Breast epithelium (tissue), 3 donors: Measurements from ENCODE around the gene CACNA1B.

Experiments
- CTCF ChIP-seq, 3 donors: fragments of 450-650 bp; IDR thresholded peaks; one replicate each; pipeline ENCODE4 v1.5.1; 2016 to 2017; ENCODE audit warnings: antibody characterized with exemption in 3 of 3, mild to moderate bottlenecking in 3 of 3, moderate library complexity in 3 of 3
- POLR2A ChIP-seq: fragments of 450-650 bp; IDR thresholded peaks from one replicate; pipeline ENCODE4 v1.6.1; 2016; ENCODE audit warnings: antibody characterized with exemption, mild to moderate bottlenecking, moderate library complexity

GRCh38 chr9:137989999-137990715, 112.6 kb downstream of the CACNA1B start:
- TF ChIP-seq CTCF (IDR thresholded peaks at IDR 0.05) (no peak), POLR2A (no peak)
